ENCODE measurements around the gene TSPAN3. TPM values are rescaled to one million over a fixed set of nuclear protein-coding genes. Genes with fewer than 3 reads are reported as not detected.
A peak's percentile ranks its signal among the peaks of the same experiment; 100 is the strongest.

Gene TSPAN3
- total and polyA plus RNA-seq, 8 donors = 71.6 to 173 (median 89.2) TPM

GRCh38 chr15:77071305-77072223 lies 655 bp upstream of the TSPAN3 start:
- intact Hi-C loops (cut with DNase I) = no loop called here
- no peaks in the 10 kb centered on the region for H3K9me3 ChIP-seq
- TF ChIP-seq CTCF (IDR thresholded peaks at IDR 0.05) = no peak
- peaks cover 20 to 28% (median 25%) of the 10 kb centered on the region in 3 donors for H3K4me1 ChIP-seq
- H3K4me3 ChIP-seq = peak overlapping the region in 2 of 4 donors; percentile 88 to 89
- FAIRE-seq (no peak), ATAC-seq (no peak), DNase-seq (no peak)
- H3K27ac ChIP-seq = peak overlapping the region; percentile 78 to 94 (median 90)
- H3K36me3 ChIP-seq = no peaks in the 10 kb centered on the region
- WGBS, 2 donors = 73 to 79% methylated on average over 15 of the region's 15 CpGs
- no peaks in the 10 kb centered on the region for H3K27me3 ChIP-seq

- ATAC-seq (no peak), FAIRE-seq (no peak), DNase-seq (no peak)
- peaks cover 30 to 40% (median 39%) of the 10 kb centered on the region in 3 donors for H3K4me1 ChIP-seq
- no peak for TF ChIP-seq CTCF (IDR thresholded peaks at IDR 0.05)
- peak overlapping the region; percentile 74 to 89 (median 82) for H3K4me3 ChIP-seq
- no peaks in the 10 kb centered on the region for H3K9me3 ChIP-seq
- no peaks in the 10 kb centered on the region for H3K27me3 ChIP-seq
- H3K36me3 ChIP-seq = no peaks in the 10 kb centered on the region
- 0 to 1% methylated on average over 18 of the region's 18 CpGs for WGBS, 2 donors
- H3K27ac ChIP-seq = peak overlapping the region; percentile 78 to 94 (median 90)
- intact Hi-C loops (cut with DNase I) = no loop called here
Observed at GRCh38 chr15:77070180-77070494, 772 bp downstream of the TSPAN3 start.

GRCh38 chr15:77069521-77070121 lies 1.3 kb downstream of the TSPAN3 start:
- Histone ChIP-seq H3K4me1 (peaks cover 34 to 45% (median 44%) of the 10 kb centered on the region in 3 donors), H3K4me3 (peak overlapping the region; percentile 74 to 89 (median 82)), H3K9me3 (no peaks in the 10 kb centered on the region), H3K27ac (peak overlapping the region; percentile 78 to 94 (median 90)), H3K27me3 (no peaks in the 10 kb centered on the region), H3K36me3 (no peaks in the 10 kb centered on the region)
- FAIRE-seq = no peak
- 1 to 6% methylated on average over 13 of the region's 13 CpGs for WGBS, 2 donors
- peak in 3 of 6 donors; percentile 28 to 61 (median 50) for DNase-seq
- no peak for TF ChIP-seq CTCF (IDR thresholded peaks at IDR 0.05)
- intact Hi-C loops (cut with DNase I) = no loop called here
- peak; percentile 18 to 45 (median 34) for ATAC-seq

- ATAC-seq = no peak
- H3K9me3 ChIP-seq = no peaks in the 10 kb centered on the region
- peak overlapping the region in 3 of 4 donors; percentile 63 to 94 (median 94) for H3K27ac ChIP-seq
- FAIRE-seq = no peak
- H3K4me3 ChIP-seq = no peak overlapping the region
- no peak for DNase-seq
- intact Hi-C loops (cut with DNase I) = no loop called here
- no peaks in the 10 kb centered on the region for H3K27me3 ChIP-seq
- H3K36me3 ChIP-seq = no peaks in the 10 kb centered on the region
- H3K4me1 ChIP-seq = peaks cover 43 to 55% (median 53%) of the 10 kb centered on the region in 3 donors
- 77 to 84% methylated on average over 7 of the region's 7 CpGs for WGBS, 2 donors
- no peak for TF ChIP-seq CTCF (IDR thresholded peaks at IDR 0.05)
Observed at GRCh38 chr15:77068633-77069032, 2.3 kb downstream of the TSPAN3 start.

Measured in pancreas (tissue), 10 donors.